HG03025 (cell line): ENCODE measurements around the gene CEMIP2.
"Not testable (repeated sequence)": the region's sequence is repeated elsewhere in the genome, so short reads cannot be mapped to it uniquely, and the experiment has no call there.

Experiments
- ATAC-seq: cut with Tn5 transposase; IDR thresholded peaks from one replicate; pipeline ENCODE4 v1.9.1; 2021; ENCODE audit warnings: mild to moderate bottlenecking, moderate library complexity; ENCODE audit not compliant: unreplicated experiment, low FRiP score

CEMIP2 gene

DNA sequence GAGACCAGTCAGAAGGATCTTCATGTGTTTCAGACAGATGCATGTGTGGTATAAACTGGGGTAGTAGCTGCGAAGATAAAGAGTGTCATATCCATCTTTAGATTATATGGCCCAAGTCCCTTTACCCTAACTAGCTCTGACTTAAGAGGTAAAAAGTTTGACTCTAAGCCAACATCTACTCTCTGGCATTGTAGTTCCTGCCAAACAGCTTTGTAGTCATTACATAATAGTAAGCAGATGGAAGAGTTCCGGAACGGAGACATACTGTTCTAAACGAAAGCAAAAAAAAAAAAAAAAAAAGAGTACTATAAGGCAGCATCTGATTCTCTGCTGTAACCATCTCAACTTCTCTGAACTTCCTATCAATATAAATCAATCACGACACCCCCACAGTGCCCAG is 48.8 kb downstream of the CEMIP2 start:
- ATAC-seq = no peak

DNA sequence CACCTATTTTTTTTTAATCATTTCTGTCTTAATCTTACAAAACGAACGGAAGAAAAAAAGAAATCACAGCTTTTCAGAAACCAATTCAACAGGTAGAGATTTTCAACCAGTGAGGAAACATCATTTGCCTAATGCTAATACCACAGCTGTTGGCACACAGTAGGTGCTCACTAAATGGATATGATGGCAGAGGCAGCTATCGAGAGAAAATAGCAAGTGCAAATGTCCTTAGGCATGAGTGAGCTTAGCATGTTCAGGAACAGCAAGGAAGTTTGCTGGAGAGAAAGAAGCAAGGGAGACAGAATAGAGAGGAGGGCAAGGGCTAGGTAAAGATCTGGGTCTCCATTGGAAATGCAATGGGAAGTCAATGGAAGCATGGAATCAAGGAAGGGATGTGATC is 49.2 kb downstream of the CEMIP2 start:
- no peak for ATAC-seq

DNA sequence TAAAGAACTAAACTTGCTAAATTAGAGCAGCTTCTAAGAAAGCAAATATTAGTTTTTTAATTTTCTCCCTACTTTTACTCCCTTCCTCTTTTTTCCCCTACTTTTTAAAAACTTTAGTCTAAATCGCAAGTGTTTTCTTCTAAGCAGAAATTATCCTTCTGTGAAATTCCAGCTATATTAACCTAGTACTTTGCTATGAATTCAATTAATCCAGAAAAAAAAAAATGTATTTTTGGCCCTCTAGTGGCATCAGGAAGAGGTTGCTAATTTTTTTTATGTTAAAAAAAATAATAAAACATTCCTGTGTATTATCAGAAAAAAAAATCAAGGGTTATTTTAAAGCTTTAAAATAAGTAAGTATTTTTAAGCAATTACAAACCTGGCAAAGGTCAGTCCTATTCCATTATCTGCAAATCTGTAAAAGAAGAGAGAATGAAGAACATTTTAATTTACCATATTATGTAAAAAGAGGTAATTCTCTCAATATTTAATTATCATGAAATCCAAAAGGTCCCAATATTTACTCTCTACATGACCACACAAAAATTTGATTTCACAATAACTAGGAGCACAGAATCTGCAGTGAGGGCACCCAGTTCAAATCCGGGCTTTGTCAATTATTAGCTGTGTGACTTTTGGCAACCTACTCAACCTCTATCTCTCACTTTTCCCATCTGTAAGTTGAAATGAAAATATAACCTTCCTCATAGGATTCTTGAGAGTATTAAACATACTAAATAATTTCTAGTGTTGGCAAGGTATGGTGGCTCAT is 52.0 kb downstream of the CEMIP2 start:
- ATAC-seq = no peak

DNA sequence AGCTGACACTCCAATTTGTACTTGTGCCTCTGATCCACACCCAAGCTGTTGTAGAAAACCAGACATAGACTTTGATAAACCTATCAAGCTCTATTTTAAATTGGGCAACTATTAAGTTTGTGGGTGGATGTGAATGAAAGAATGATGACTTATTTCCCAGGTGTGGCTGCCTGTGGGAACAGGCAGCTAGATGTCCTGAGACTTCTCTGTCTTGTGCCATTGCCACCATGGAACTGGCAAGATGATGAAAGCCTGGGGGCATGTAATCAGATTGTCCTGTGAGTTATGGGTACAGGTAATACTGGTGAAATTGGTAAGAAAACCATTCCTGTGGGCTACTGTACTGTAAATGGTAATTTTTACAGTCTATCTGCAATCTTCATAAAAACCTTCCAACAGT is 57.5 kb downstream of the CEMIP2 start:
- ATAC-seq = no peak

DNA sequence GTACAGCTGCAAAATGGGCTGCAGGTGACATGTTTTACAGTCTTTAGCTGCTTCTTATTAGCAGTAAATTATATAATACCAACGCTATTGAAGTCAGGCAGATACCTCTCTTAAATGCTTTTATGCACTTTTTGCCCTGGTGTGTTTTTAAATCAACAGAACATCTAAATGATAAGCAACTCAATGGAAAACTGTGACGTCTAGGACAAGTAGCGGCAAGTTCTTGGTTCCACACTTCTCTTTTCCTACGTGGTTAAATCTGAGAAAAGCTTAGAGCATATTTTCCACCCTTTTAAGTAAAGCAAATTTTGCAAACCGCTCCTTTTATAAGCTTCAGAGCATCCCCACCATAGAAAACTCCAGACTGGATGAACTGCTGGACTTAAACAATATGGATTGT is 58.1 kb downstream of the CEMIP2 start:
- no peak for ATAC-seq

DNA sequence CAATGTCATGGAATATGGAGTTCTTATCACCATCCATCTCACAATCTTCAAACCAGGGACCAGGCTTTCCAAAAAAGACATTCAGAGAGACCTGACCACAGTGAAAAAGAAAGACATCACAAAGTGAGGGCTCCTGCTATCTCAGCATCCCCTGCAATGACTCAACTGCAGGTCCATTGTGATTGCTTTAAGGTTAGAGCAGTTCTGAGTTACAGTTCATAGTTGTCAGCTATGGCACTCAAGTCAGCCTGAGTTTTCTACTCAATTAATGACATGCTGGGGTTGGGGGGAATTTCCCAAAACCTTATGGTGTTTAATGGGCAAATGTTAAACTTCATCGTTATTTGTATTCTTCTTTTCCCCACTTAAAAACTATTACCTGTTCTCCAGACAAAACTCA is 58.9 kb downstream of the CEMIP2 start:
- no peak for ATAC-seq

DNA sequence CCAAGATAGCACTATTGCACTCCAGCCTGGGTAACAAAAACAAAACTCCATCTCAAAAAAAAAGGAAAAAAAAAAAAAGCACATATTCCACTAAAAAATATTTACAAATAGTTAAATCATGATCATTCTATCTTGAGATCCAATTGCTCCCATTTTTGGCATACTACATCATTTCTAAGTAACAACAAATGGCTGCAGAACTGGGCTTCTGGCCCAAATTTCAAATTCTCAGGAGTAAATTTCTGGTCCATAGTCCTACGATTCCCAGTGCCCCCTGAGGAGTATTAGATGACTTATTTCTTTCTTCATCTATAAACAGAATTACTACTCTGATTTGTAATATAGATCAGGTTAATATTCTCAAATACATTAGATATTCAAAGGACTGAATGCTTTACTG is 62.1 kb downstream of the CEMIP2 start:
- no peak for ATAC-seq

DNA sequence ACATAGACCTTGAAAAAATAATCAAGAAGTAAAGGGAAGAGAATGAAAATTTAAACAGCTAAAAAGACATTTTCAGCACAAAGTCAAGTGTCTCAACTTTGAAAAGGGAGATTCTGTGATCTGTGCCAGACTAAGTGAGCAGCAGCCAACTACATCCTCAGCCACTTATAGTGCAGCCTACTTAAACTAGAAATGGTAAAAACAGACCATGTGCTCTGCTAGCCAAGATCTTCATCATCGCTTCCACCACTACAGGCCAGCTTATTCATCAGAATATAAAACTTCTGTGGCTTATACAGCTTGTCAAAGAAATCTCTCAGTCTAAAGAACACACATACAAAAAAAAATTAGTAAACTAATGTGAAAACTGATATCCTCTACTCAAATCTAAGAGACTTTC is 63.5 kb downstream of the CEMIP2 start:
- no peak for ATAC-seq

DNA sequence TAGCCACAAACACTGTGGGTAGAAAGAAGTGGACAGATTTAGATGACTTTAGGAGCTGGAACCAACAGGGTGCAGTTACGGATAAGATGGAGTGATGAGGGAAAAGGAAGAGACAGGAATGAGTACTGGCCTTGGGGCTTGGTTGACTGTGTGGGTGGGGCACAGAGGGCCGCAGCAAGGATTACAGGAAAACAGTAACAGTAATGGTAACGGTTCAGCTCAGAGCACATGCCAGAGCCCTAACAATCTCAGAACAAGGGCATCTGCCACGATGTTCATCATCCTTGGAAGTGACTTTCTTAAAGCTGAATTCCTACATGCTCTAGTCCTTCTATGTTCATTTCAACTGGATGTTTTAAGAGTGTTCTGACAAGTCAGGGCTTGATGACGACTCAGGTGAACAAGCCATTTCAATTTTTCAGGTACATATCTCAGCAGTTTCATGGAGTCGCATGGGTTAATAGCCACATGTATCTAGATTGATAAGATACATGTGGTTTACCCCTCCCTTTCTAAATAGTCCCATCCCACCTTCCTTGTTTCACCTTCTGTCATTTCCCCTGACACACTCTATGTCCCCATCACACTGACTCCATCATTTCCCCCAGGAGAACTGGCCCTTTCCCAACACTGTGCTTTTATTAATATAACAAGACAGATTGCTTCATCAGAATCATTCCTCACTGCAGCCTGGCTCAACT is 65.0 kb downstream of the CEMIP2 start:
- no peak for ATAC-seq

DNA sequence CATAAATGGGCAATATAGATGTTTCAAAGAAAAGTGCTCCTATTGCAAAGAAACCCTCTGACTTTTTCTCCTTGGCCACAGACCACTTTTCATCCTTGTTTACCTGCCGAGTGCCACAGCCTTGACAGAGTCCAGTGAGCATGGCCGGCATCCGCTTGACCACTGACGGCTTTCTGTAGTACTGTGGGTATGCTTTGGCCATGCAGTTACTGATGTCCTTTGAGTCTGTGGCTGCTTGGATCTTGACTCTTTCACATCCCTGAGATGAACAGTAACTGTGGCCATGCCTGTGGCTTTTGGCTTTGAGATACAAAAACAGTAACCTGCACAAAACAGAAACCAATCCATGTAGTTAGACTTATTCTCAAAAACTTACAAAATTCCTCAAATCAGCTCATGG is 70.4 kb downstream of the CEMIP2 start:
- ATAC-seq = no peak

DNA sequence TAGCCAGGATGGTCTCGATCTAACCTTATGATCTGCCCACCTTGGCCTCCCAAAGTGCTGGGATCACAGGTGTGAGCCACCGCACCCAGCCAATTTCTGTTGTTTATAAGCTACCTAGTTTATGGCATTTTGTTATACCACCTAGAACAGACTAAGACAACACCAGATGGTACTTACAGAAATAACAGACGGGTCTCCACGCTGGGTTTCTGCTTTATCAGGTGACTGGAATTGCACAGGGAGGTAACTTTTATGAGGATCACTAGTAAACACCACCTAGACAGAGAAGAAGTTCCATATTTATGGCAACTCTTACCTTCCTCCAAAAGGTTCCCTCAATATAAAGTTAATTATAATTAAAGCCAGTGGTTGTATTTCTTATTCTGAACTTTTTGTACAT is 74.0 kb downstream of the CEMIP2 start:
- no peak for ATAC-seq

DNA sequence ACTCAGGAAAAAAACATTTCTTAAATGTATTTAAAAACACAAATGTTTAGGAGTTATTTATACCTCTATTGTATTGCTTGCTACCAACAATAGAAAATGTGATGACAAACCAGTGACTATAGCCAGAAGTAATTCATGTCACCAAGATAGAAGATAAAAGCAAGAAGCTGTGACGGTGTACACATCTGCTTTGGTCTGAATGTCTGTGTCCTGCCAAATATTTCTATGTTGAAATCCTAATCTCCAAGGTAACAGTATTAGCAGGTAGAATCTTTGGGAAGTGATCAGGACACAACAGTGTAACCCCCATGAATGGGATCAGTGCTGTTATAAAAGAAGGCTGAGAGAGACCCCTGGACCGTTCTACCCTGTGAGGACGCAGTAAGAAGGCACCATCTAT is 74.7 kb downstream of the CEMIP2 start:
- ATAC-seq = no peak

DNA sequence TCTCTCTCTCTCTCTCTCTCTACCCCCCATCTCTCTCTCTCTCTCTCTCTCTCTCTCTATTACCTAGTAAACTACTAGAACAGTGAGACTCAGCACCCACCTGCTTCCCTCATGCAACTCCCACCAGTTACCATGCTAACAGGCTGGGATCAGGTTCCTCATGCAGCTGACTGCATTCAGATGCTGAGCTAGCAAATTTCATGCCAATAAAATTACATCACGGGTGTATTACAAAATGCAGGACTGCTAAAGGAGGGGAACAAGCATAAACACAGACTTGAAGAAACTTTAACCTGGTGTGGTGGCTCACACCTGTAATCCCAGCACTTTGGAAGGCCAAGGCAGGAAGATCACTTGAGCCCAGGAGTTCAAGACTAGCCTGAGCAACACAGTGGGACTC is 76.0 kb downstream of the CEMIP2 start:
- no peak for ATAC-seq

DNA sequence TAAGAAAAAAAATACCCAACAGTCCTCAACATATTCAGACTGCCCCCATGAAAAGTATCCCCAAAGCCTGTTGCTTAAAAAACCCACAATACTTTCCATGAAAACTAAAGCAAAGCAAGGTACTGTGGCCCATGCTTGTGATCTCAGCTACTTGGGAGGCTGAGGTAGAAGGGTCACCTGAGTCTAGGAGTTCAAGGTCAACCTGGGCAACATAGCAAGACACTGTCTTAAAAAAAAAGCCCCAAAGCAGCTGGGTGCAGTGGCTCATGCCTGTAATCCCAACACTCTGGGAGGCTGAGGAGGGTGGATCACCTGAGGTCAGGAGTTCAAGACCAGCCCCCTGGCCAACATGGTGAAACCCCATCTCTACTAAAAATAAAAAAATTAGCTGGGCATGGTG is 76.7 kb downstream of the CEMIP2 start:
- ATAC-seq = not testable (repeated sequence)

DNA sequence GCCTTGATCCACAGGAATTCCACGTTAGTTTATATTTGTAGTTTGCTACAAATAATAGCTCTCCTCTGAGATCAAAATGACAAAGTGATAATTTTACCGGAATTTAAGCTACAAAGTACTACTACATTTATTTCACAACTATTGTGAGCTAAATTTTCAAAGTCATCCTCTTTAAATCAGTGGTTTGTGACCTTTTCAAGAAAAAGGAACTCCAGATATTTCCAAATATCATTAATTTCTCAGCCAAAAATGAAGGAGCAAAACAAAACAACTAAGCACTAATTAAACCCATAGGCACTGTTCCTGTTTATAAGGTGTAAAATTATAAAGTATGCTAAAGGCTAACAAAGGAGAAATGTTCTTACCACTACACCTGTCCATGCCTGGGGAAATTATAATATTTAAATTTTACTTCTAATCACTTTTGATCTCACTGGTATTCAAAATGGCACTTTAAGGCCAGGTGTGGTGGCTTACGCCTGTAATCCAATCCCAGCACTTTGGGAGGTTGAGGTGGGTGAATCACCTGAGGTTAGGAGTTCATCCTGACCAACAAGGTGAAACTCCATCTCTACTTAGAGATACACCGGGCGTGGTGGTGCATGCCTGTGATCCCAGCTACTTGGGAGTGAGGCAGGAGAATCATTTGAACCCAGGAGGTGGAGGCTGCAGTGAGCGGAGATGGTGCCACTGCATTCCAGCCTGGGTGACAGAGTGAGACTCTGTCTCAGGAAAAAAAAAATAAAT is 77.5 kb downstream of the CEMIP2 start:
- ATAC-seq = no peak

DNA sequence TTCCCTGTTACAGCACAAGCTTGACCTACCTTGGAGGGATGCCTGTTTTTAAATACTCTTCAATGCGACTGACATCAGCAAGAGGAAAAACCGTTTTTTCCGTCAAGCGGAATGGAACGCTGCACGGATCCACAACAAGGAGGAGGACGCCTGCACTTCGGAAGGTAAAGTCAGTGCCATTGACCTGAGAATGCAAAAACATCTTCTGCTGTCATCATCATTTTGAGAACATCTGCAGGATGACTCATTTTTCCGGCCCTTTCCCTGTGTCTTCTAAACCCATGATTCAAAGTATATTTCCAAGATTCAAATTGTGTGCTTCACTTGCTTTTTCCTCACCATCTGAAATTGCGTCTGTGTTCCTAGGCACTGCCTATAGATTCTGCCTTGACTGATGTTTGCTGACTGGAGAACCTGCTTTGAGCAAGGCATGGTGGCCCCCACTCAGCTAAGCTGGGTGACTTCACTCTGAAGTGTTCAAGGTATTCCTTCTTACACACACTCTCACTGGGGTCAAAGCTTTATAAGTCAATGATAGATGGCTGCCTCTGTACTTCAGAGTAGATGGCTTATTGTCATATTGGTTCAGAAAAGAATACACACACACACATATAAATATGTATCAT is 78.1 kb downstream of the CEMIP2 start:
- no peak for ATAC-seq

DNA sequence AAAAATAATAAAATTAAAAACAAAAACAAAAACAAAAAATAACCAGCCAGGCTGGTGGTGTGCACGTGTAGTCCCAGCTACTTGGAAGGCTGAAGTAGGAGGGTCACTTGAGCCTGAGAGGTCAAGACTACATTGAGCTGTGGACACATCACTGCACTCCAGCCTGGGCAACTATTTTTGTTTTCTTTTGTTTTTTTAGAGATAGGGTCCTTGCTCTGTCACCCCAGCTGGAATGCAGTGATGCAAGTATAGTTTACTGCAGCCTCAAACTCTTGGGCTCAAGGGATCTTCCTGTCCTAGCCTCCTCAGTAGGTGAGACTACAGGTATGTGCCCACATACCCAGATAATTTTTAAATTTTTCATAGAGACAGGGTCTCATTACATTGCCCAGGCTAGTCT is 80.6 kb downstream of the CEMIP2 start:
- ATAC-seq = no peak

DNA sequence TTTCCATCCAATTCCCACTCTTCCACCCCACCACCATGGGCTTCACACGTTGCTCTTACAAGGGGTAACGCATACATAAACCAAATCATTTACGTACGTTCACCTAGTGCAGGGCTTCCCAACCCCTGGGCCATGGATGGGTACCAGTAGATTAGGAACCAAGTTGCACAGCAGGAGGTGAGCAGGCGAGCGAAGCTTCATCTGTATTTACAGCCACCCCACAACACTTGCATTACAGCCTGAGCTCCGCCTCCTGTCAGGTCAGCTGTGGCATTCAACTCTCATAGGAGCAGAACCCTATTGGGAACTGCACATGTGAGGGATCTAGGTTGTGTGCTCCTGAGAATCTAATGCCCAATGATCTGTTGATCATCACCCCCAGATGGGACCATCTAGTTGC is 82.3 kb downstream of the CEMIP2 start:
- no peak for ATAC-seq

DNA sequence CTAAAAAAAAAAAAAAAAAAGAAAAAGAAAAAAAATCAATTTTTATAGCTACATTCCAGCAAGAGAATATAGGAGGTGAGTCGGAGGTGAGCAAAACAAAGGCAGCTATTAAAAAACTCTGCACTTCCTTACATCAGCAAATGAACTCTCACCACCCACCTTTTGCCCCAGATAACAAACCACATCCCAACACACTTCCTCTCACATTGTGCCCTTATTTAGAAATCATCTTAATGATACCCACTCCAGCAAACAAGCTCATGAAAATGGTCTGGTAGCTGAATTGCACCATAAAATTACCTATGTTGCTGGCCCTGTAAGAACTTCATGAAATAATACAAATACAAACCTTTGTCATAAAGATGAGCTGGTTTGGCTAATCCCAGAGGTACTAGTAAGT is 82.9 kb downstream of the CEMIP2 start:
- no peak for ATAC-seq

DNA sequence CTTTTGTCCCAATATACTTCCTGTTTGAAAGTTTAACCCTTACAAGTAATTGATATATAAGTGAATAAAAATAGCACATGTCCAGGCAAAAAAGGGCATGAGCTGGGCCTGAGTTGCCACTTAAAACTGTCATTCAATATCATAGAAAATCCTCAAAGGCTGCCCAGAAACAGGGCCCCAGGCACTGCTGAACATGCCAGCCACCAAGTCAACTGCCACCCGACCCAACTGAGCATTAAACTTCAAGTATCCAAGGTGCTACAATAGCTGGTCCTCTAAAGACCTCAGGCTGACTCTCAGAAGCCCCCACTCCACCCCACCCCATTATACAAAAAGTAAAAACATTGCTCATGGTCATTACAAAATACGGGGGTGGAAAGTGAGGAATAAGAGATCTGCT is 83.7 kb downstream of the CEMIP2 start:
- no peak for ATAC-seq

DNA sequence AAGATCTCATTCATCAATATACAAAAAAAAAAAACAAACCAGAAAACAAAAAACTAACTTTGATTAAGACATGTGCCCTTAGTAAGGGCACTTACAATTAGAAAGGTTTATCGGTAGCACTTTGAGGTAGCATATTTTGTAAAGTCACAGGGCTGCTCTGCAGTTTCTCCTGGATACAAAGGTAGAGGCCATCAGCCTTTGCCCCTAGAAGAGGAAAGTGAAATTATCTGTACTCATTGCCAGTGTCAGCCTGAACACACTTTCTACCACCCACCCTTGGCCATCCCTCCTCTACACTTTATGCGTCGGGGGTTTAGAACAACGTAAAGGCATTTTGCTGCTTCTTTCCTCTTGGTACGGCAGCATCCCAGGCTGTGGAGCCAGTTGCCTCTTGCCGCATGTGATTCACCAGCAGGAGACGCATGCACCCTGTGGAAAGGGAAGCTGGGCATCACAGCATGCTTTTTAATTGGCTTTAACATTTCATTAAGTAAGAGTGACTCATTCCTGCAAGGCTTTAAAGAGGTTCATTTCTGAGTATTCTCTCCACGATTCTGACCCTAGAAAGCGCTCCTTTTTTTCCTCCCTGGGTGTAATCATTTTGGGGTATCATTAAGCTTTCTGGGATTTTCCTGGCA is 84.6 kb downstream of the CEMIP2 start:
- no peak for ATAC-seq
